GM18519 (cell line): Measurements from ENCODE around the gene SAMD10.
"Not testable (repeated sequence)": the region's sequence is repeated elsewhere in the genome, so short reads cannot be mapped to it uniquely, and the experiment has no call there.

Source experiments
- ATAC-seq: cut with Tn5 transposase; IDR thresholded peaks from one replicate; pipeline ENCODE4 v1.9.1; 2021; ENCODE audit warnings: mild to moderate bottlenecking, moderate library complexity; ENCODE audit not compliant: unreplicated experiment, low FRiP score

Gene SAMD10

DNA sequence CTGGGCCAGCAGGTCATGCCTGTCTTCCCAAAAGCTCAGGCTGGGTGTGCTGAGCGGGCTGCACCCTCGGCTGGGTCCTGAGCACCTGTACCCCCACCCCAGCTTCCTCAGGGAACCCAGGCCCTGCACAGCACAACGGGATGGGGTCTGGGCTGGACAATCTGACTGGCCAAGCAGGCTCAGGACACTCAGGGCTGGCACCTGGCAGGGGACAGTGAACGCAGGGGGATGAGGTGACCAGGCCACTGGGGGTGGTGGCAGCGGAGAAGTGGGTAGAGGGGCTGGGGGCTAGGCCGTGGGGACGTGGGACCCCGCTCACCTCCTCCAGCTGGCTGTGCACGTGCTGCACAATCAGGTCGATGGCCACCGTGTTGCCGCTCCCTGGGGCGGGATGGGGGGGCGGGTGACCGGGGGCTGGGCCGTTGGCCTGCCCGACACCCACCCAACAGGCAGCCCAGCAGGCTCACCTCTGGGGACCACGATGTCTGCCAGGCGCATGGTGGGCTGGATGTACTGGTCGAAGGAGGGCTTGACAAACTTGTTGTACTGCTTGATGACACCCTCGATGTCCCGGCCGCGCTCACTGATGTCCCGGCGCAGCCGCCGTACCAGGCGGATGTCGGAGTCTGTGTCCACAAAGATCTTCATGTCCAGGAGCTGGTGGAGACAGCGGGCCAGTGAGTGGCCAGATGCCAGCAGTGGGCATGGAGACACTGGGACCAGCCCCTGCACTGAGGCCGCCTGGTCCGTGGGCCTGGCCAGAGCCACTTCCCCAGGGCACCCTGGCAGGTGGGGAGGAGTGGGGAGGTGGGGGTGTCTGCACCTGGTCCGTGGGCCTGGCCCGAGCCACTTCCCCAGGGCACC is 35.1 kb downstream of the SAMD10 start:
- no peak for ATAC-seq

DNA sequence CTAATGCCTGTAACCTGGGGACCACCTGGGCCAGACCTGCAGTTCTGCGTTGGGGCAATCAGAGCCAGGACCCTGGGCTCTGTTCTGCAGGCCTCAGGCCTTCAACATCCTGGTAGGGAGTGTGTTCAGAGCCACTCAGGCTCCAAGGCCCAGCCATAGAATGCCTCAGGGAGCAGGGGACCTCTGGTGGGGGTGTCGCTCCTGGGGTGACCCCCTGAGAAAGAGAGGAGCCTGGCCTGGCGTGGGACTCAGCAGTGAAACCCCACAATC is 35.7 kb downstream of the SAMD10 start:
- no peak for ATAC-seq

DNA sequence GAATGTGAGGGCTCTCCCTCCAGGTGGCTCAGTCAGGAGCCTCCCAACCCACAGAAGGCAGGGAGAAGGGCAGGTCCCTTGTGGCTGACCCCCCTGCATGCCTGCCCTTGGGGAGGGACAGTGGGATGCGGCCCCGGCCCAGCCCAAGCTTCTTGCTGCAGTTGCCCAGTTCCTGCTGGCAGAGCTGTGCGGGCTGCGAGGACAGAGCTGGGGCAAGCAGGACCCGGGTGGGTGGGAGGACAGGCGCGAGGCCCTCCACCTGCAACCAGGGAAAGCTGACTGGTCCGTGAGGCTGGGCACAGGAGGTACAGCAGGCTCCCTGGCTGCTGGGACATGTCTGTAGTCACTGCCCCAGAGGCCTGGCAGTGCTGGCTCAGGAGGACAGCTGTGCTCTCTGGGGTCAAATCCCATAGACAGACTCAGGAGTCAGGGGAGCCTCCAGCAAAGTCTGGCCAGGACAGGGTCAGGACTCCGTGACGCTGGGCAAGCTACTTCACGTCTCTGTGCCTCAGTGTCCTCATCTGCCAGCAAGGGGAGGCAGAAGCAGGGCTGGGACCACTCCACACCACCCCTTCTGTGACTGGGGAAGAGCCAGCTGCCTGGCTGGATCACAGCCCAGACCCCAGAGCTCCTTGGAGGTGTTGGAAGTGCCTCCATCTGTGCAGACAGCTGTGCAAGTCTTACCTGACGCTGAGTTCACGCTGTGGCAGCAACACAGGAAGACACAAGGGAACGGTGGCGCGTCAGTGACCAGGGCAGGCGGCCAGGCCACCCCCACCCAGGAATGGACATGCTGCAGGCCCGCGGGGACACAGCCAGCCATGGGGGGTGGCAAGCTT is 36.3 kb downstream of the SAMD10 start:
- no peak for ATAC-seq

DNA sequence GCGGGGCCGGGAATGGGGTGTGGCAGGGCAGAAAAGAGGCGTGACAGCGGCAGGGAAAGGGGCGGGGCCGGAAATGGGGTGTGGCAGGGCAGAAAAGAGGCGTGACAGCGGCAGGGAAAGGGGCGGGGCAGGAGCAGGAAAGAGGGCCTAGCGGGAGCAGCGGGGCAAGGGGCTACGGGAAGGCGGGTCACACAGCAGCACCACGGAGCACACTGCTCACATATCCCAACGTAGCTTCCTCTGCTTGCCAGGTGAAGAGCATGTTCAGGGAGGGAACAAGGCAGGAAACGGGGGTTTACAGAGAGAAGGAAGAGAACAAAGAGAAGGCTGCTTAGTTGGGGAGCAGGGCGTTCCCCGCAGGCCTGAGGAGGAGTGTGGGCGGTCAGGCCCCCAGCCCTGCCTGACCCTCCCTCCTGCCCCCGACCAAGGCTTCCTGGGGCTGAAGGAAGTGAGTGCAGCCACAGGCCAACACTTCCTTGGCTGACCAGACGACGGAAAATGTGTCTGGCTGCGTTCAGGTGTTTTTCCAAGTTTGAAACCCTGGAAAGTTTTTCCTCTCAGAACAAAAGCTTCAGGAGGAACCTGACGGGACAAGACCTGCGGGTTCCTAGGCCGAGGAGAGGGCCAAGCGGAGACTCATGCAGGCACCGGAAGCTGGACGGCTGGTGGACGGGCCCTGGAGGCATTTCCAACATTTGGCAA is 37.0 kb downstream of the SAMD10 start:
- ATAC-seq, result no peak

DNA sequence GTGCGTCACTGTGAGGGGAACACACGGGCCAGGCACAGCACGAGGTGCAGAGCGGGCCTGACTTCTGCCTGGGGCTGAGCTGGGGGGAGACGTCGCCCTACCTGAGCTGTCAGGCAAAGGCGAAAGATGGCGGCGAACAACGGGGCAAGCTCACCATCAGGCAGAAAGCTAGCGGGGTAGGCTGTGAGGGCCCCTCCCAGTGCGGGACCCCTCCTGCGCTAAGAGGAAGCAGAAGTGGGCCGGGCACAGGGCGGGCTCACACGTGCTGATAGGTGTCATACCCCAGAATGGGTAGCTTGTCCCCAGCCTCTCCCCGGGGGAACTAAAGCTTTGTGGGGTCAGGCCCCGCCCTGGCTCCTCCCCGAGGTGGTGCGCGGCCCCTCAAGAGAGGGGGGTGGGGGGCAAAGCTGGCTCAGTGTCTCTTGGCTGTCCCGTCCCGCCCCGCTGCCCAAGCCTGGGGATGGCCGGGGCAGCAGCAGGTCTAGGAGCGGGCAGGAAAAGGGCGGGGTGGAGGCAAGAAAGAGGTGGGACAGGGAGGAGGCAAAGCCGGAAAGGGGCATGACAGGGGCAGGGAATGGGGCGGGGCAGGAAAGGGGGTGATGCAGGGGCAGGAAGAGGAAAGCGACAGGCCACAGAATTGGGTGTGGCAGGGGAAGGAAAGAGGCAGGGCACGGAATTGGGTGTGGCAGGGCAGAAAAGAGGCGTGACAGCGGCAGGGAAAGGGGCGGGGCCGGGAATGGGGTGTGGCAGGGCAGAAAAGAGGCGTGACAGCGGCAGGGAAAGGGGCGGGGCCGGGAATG is 38.0 kb downstream of the SAMD10 start:
- ATAC-seq, result no peak

DNA sequence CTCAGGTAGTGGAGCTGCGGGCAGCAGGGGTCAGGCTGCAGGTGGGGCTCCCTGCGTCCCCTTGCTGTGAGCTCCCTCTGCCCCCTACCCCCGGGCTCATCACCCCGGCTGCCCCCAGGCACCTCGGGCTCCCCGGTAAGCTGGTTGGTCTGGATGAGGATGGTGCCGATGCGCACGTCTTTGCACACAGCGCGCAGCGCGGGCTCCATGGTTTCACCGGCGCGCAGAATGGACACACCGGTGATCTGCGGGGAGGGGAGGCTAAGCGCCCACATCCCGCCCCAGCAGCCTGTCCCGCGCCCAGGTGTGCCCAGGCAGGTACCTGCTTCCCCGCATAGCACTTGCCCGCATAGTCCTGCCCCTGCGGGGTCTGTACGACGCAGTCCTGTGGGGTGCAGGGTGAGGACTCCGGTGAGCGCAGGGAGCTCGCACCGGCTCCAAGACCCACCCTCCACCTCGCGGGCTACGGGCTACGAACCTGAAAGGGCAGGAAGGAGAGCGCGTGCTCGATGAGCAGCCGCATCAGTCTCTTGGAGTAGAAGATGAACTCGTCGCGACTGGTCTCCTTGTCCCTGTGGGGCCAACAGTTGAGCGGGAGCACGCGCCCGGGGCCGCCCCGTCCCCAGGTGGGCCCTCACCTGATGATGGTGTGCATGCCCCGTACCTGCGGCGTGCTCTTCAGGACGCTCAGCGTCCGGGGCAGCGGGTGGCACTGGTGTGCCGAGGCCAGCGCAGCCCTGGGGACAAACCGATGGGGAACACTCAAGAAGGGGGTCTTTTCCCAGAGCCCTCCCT is 38.8 kb downstream of the SAMD10 start:
- no peak for ATAC-seq

DNA sequence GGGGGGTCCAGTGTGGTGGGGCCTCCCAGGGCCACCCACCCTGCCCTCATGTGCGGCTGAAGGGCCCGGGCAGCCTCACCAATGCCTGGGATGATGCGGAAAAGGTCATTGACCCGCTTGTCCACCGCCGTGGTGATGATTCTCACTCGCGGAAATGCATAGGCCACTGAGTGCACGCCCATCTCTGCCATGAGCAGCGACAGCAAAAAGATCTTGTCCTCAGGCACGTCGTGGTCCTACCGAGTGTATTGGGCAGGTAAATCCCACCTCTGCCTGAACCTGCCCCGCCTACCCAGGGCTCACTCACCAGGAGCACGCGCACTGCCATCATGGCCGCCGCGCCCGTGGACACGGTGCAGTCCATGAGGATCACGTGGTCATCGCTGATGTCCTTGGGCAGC is 39.4 kb downstream of the SAMD10 start:
- no peak for ATAC-seq

DNA sequence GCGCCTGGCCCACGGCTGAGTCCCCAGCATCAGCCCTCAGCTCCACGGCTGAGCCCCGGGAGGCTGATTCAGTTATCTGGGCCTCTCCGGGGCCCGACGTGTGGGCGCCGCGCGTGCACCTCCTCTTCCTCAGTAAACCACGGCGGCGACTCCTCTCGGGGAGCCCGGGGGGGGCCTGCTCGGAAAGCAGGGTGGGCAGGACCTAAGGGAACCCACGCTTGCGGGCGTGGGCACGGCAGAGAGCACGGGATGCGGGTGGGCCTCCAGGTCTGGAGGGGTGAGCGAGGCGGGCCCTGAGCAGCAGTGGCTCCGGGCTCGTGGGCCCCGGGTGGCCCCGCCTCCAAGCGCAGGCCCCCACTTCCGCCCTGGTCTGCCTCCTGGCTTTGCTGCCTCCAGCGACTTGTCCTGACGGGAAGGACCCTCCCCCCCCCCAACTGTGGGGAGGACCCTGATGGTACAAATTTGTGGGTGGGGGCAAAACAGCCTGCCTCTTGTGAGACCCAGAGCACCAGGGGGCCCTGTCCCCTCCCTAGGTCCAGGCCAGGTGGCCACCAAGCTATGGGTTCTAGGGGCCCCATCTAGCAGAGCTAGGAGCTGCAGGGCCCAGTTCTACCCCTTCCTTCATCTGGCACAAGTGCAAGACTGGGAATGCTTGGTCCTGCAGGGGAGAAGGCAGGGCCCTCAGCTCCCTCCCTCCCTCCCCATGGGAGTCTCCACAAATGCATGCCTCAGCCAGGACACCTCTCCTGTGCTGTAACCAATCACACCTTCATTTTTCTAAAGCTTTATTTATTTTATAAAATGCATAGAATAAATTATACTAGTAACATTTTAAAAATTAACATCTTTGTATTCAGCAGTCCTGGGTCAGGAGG is 40.1 kb downstream of the SAMD10 start:
- ATAC-seq, result no peak

DNA sequence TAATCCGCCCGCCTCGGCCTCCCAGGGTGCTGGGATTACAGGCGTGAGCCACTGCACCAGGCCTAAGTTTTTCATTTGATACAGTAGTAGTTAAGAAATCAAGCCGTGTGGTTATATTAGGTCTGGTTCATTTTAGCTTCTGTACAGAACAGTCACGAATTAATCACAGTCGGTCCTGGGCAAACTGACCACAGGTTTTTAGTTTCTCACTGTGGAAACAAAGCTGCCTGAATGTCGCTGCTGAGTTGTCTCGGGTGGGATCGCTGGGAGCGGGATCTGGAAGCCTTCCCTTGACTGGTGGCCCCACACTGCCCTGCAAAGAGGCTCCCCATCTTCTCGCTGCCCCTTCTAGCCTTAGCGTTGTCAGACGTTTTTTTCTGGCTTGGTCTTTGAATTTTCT is 41.8 kb downstream of the SAMD10 start:
- ATAC-seq, result no peak

DNA sequence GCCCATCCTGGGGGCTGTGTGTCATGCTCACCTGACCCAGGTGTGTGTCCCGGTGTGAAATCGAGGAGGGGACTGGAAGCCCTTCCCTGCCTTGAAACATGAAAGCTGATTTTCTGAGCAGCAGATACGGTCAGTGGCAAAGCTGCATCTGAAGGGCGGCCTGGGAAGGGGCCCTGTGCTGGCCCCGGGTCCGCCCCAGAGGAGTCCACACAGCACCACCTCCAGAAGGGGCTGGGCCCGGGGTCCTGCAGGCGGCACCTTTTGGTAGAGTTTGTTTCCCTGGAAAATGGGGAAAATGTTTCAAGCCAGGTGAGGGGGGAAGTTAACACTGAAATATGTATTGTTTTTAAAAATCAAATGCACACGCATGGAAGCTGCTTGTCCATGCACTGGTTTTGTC is 44.0 kb downstream of the SAMD10 start:
- ATAC-seq, result no peak

DNA sequence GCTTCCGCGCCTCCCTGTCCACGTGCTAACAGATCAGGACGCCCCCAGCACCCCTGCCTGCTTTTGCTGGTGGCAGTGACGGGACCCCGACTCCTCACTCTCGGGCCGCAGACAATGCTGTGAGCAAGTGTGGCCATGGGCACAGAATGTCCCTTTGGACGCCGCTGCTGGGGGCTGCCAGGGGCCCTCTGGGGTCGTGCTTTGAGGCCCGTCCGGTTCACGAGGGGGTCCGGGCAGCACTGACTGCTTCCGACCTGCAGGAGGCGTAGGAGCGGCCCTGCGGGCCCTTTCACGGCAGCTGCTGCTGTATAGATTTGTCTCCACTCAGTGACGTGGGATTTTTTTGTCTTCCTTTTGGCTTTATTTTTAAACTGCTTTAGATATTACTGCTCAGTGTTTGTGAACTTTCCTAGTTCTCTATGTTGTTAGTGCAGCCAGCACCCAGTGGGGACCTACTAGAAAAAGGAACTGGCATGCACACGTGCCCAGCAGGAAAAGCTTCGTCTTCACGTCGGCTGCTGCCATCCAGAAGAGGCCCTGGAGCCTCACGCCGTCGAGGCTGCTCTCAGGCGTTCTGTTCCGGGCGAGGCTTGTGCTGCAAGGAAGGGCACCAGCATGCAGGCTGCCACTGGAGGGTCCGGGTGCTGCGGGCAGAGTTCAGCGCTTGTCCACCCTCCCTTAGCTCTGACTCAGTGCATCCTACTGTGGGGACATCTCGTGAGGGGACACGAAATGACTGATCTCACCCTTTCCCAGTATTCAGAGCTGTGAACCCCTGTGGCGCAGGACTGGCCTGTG is 45.0 kb downstream of the SAMD10 start:
- ATAC-seq, result no peak

DNA sequence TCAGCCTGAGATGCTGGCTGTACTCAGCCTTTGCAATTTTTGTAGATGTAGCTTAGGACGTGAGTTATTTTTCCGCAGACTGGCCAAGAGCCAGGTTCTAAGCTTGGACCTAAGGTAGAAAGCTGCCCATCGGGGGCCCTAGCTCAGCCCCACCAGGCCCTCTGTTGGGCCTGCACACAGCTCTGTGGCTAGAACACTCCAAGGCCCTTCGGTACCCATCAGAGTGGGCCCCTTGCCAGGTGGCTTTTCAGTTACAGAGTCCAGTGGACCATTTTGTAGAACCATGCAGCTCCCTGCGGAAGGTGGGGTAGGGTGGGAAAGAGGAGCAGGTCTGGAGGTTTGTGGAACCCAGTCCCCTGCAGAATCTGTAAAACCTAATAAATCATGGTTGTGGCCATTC is 45.8 kb downstream of the SAMD10 start:
- ATAC-seq, result no peak

DNA sequence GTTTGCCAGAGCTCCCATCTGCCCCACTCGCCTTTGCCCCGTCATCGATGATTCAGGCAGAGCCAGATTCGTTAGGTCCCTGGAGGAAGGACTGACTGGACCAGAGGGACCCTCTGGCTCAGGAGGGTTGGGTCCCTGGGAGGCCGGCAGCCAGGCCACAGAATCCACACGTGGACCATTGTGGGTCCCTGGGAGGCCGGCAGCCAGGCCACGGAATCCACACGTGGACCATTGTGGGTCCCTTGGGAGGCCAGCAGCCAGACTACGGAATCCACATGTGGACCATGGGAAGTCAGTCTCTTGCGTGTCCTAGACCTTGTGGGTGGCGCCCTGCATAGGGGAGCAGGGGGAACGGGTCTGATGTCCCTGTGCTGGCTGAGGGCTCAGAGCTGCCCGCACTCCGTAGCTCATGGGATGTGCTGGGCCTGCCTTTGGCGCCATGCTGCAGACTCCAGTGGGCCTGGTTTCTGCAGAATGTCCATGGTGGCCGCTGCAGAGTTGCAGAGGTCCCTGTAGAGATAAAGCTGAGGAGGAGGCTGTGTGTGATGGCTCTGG is 46.8 kb downstream of the SAMD10 start:
- no peak for ATAC-seq

DNA sequence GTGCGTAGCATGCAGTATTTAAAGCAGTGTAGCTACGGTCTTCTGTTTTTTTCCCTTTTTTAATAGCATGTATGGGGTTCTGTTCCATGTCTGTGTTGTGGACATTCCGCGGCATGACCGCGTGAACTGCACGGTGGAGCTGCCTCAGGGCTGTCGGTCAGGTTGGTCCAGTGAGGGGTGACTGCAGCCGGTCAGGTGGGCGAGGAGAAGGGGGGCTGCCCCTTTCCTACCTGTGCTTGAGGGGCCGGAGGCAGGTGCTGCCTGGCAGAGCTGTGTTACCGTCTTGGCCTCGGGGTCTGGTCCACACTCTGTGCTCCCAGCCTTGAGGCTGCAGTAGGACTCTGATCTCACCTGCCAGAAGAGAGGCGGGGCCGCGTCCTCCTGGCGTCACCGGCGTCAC is 47.7 kb downstream of the SAMD10 start:
- no peak for ATAC-seq

DNA sequence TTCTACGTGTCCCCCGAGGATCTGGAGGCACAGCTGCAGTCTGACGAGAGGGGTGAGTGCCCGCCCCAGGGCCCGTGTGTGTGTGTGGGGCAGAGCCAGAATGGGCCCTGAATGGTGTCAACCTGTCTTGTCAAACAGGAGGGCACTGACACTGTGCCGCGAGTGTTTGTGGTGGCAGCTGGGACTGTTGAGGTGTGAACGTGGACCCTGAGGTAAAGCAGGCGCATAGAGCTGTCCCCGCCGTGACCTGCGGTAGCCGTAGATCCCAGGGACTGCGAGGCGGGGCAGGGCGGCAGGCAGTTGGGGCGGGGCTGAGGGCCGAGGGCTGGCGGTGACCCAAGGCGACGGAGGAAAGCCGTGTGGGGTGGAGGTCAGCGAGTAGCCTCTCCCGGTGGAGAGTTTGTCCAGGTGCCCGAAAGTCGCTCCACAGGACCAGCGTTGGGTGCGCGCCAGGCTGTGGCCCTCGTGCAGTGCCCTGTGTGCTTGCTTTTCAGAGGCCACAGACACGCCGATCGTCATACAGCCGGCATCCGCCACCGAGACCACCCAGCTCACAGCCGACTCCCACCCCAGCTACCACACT is 48.4 kb downstream of the SAMD10 start:
- no peak for ATAC-seq

DNA sequence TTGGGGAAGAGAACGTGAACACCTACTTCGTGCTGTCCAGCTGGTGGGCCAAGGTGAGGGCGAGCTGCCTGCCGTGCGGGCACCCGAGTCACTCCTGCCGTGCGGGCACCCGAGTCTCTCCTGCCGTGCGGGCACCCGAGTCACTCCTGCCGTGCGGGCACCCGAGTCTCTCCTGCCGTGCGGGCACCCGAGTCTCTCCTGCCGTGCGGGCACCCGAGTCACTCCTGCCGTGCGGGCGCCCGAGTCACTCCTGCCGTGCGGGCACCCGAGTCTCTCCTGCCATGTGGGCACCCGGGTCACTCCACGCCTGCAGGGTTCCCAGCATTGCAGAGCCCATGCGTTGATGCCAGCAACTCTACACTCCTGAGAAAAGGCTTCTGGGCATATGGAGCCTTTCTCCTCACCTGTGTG is 50.0 kb downstream of the SAMD10 start:
- not testable (repeated sequence) for ATAC-seq

DNA sequence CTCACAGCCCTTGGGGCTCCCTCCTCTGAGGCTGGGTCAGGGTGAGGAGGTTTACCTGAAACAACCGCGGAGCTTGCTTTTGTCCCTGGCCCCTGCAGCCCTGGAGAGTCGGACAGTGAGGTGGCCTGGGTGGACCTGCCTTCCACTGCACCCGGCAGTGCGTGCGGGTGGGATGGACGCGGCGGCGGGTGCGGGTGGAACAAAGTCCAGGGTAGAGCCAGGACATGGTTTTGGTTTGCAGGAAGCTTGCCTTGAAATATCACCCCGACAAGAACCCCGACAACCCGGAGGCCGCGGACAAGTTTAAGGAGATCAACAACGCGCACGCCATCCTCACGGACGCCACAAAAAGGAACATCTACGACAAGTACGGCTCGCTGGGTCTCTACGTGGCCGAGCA is 50.4 kb downstream of the SAMD10 start:
- ATAC-seq, result no peak
